NCI-H146 treated with DMSO at 0.1 percent for 48 hours (cell line): Measurements from ENCODE around the gene ADGRA3.
A peak's percentile ranks its signal among the peaks of the same experiment; 100 is the strongest.
"Not testable (repeated sequence)": the region's sequence is repeated elsewhere in the genome, so short reads cannot be mapped to it uniquely, and the experiment has no call there.

ENCODE experiments used
- DNase-seq: peaks from one replicate; lab custom pipeline; 2025; ENCODE audit not compliant: unreplicated experiment; lab: John Stamatoyannopoulos, UW

The ADGRA3 gene

DNA sequence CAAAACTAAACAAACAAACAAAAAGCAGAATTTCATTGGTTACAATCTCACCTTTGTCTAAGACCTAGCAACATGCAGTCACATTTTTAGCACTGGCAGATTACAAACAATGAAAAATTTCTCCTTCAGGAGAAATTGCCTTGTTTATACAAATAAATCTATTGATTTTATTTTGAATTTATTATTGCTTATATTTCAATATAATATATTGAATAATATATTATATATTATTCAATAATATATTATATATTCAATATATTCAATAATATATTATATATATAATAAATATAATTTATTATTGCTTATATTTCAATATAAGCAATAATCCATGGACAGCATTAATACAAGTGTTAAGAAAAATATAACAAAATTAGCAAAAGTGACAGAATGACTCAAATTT is 131.7 kb downstream of the ADGRA3 start:
- no peak for DNase-seq

GRCh38 chr4:22382216-22382615 is 133.7 kb downstream of the ADGRA3 start:
- DNase-seq, result not testable (repeated sequence)

- peak; percentile 2 for DNase-seq
These were observed 142.9 kb downstream of the ADGRA3 start for GRCh38 chr4:22372986-22373385.

GRCh38 chr4:22369901-22370562 is 145.8 kb downstream of the ADGRA3 start:
- DNase-seq, result no peak

GRCh38 chr4:22363787-22364186 is 152.1 kb downstream of the ADGRA3 start:
- no peak for DNase-seq

GRCh38 chr4:22363036-22363435 is 152.8 kb downstream of the ADGRA3 start:
- DNase-seq, result no peak

- peak; percentile 52 for DNase-seq
These were observed 158.8 kb downstream of the ADGRA3 start for GRCh38 chr4:22356987-22357596.

- no peak for DNase-seq
These were observed 167.5 kb downstream of the ADGRA3 start for GRCh38 chr4:22348410-22348809.

DNA sequence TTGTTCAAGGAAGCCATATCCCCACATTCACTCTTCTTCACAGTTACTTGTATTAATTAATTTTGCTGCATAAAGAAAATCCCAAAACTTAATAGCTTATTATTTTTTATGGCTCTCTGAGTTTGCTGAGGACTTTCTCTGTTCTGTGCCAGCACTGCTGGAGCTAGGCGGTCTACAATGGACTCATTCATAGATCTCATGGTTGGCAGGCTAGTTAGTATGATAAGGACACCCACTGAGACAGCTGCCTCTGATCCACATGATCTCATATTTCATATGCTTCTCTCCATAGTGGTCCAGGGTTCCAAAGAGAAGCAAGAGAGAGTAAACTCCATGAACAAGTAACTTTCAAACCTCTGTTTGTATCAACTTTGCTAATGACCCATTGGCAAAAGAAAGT is 170.2 kb downstream of the ADGRA3 start:
- DNase-seq, result peak; percentile 3

GRCh38 chr4:22345055-22345454 is 170.8 kb downstream of the ADGRA3 start:
- no peak for DNase-seq

GRCh38 chr4:22343606-22344005 is 172.3 kb downstream of the ADGRA3 start:
- DNase-seq, result no peak

DNA sequence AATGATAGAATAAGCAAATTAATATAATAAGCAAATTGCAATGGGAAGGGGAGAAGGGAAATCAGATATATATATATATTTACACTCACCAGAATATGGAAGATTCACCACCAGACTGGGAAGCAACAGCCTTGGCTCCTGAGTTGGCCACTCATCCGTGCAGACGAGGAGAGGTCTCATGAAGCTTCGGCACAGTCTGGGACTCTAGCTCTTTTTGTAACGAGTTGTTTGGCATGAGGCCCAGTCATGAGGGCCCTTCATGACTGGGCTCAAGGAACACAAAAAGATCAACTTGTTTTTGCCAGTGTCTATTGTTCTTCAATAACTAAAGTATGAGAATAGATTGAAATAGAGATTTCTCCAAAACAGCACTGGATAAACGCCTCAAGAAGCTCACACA is 176.4 kb downstream of the ADGRA3 start:
- DNase-seq, result no peak

DNA sequence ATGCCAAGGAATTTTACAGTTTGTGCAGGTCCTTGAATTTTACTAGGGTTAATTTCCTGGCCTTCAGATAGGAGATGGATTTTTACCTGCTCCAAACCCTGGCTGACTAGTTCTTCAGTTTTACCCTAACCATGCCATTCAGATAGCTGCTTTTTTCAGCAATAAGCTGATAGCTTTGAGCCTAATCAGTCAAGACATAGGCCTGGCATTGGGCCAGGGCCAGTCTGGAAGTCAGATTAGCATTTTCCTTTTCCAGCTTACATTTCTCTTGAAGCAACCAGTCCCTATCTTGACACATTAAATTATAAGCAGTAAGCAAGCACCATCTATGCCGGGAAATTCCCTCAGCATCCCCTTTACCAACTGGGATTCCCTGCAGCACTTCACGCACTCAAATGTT is 177.1 kb downstream of the ADGRA3 start:
- no peak for DNase-seq
